Esophagus muscularis mucosa (tissue), 4 donors: Measurements from ENCODE around the gene CLPSL1.

Experiments used
- CTCF ChIP-seq, 3 experiments: fragments of 200-600 bp in 2 of 3; fragments of 450-650 bp in 1 of 3; sonication (generic) in 2 of 3; IDR thresholded peaks; one replicate each; pipeline ENCODE4 v1.5.1; 2017 to 2019; ENCODE audit warnings: antibody characterized with exemption in 3 of 3, mild to moderate bottlenecking in 2 of 3, moderate library complexity in 1 of 3
- EP300 ChIP-seq: sonication (generic); formaldehyde crosslinking; IDR thresholded peaks from one replicate; pipeline ENCODE4 v1.6.1; 2017; ENCODE audit warnings: antibody characterized with exemption
- POLR2A ChIP-seq: fragments of 450-650 bp; IDR thresholded peaks from one replicate; pipeline ENCODE4 v1.6.1; 2017; ENCODE audit warnings: antibody characterized with exemption, moderate library complexity, mild to moderate bottlenecking, low read depth
- POLR2AphosphoS5 ChIP-seq, 2 donors: sonication (generic); formaldehyde crosslinking; IDR thresholded peaks; one replicate each; pipeline ENCODE4 v1.6.1; 2017; ENCODE audit warnings: antibody characterized with exemption in 2 of 2

GRCh38 chr6:35736982-35737412 lies 43.8 kb upstream of the CLPSL1 start, which contains the start of gene ARMC12:
- no peak for TF ChIP-seq POLR2A
- TF ChIP-seq EP300: no peak
- TF ChIP-seq CTCF (IDR thresholded peaks at IDR 0.05): no peak
- TF ChIP-seq POLR2AphosphoS5 (IDR thresholded peaks at IDR 0.05): no peak
